B cell (primary cell): Measurements from ENCODE around the gene C8A. TPM values are rescaled to one million over a fixed set of nuclear protein-coding genes. Genes with fewer than 3 reads are reported as not detected.

Source experiments
- ATAC-seq: fragments of 200-7000 bp; cut with Tn5 transposase; one replicate; pipeline ENCODE4 v1.10.0; 2021; ENCODE audit warnings: low read depth, mild to moderate bottlenecking, moderate number of reproducible peaks, moderate library complexity
- CTCF ChIA-PET: fragments of 350-600 bp; sonication (Branson Sonifier 250); formaldehyde crosslinking; loops from one replicate; lab custom pipeline; 2021; ENCODE audit warnings: antibody characterized with exemption, inconsistent platforms; lab: Charles Lee
- POLR2A ChIA-PET: fragments of 350-600 bp; sonication (Branson Sonifier 250); formaldehyde crosslinking; loops from one replicate; lab custom pipeline; 2021; ENCODE audit warnings: antibody characterized with exemption; lab: Charles Lee
- DNase-seq: peaks from one replicate; pipeline ENCODE4 v3.0.0; 2013
- H2AFZ ChIP-seq: 2 replicates; pipeline ENCODE4 v1.6.1; 2012; ENCODE audit warnings: mild to moderate bottlenecking, low read depth, low read length; ENCODE audit not compliant: insufficient read depth, poor library complexity, severe bottlenecking
- H3K27ac ChIP-seq, 2 donors: 1 replicate in 1 of 2; 2 replicates in 1 of 2; pipeline ENCODE4 v1.5.1; 2012 to 2013; ENCODE audit warnings: low read length in 2 of 2, mild to moderate bottlenecking in 2 of 2, moderate library complexity in 1 of 2
- H3K27me3 ChIP-seq, 4 experiments: fragments of 200-600 bp in 1 of 4; sonication (generic) in 1 of 4; replicated peaks in 1 of 4; 1 replicate in 2 of 4; 2 replicates in 2 of 4; pipeline versions ENCODE4 v1.6.1 to v1.7.0; 2013 to 2016; ENCODE audit warnings: low read length in 3 of 4, mild to moderate bottlenecking in 2 of 4, mixed read lengths in 1 of 4, moderate library complexity in 1 of 4; ENCODE audit not compliant: insufficient read depth in 4 of 4, control insufficient read depth in 3 of 4; ENCODE audit errors: control extremely low read depth in 1 of 4
- H3K36me3 ChIP-seq, 2 experiments: replicated peaks in 1 of 2; 1 replicate in 1 of 2; 2 replicates in 1 of 2; pipeline versions ENCODE4 v1.6.1 to v1.7.1; 2013; ENCODE audit warnings: low read length in 1 of 2; ENCODE audit not compliant: insufficient read depth in 2 of 2, control insufficient read depth in 1 of 2; ENCODE audit errors: control extremely low read depth in 1 of 2, extremely low read depth in 1 of 2
- H3K4me1 ChIP-seq, 2 donors: fragments of 200-600 bp in 1 of 2; sonication (generic) in 1 of 2; 1 replicate in 1 of 2; 2 replicates in 1 of 2; pipeline versions ENCODE4 v1.5.1 to v1.6.1; 2013 to 2017; ENCODE audit warnings: low read length in 2 of 2; ENCODE audit not compliant: control insufficient read depth in 2 of 2, insufficient read depth in 2 of 2
- H3K4me2 ChIP-seq: replicated peaks from 2 replicates; pipeline ENCODE3; 2012; ENCODE audit warnings: mild to moderate bottlenecking, low read depth, low read length; ENCODE audit not compliant: poor library complexity, severe bottlenecking
- H3K4me3 ChIP-seq, 5 experiments: fragments of 200-600 bp in 1 of 5; sonication (generic) in 1 of 5; 1 replicate in 3 of 5; 2 replicates in 2 of 5; pipeline versions ENCODE4 v1.5.1 to v1.7.0; 2011 to 2016; ENCODE audit warnings: low read length in 4 of 5, mild to moderate bottlenecking in 4 of 5, low read depth in 2 of 5, control low read depth in 1 of 5, moderate library complexity in 1 of 5; ENCODE audit not compliant: insufficient read depth in 1 of 5; ENCODE audit errors: control extremely low read depth in 1 of 5, extremely low read depth in 1 of 5
- H3K79me2 ChIP-seq: fragments of 200-600 bp; sonication (generic); one replicate; pipeline ENCODE4 v1.6.0; 2016; ENCODE audit warnings: low read length; ENCODE audit not compliant: control insufficient read depth, insufficient read depth
- H3K9ac ChIP-seq: fragments of 200-600 bp; sonication (generic); 2 replicates; pipeline ENCODE4 v1.6.1; 2017; ENCODE audit warnings: mild to moderate bottlenecking, low read length, moderate library complexity
- H3K9me3 ChIP-seq, 3 donors: one replicate each; pipeline versions ENCODE4 v1.6.1 to v1.7.1; 2013; ENCODE audit warnings: low read length in 2 of 3; ENCODE audit not compliant: control insufficient read depth in 2 of 3, insufficient read depth in 1 of 3; ENCODE audit errors: control extremely low read depth in 1 of 3
- H4K20me1 ChIP-seq: 2 replicates; pipeline ENCODE4 v1.6.0; 2012; ENCODE audit warnings: mild to moderate bottlenecking, low read length; ENCODE audit not compliant: insufficient read depth, control insufficient read depth, poor library complexity, severe bottlenecking
- H3K27ac Mint-ChIP-seq: one replicate; pipeline ENCODE4 v1.8.0; 2021; ENCODE audit warnings: mixed read lengths
- H3K27me3 Mint-ChIP-seq: one replicate; pipeline ENCODE4 v1.8.0; 2021; ENCODE audit warnings: mixed read lengths
- H3K4me1 Mint-ChIP-seq: one replicate; pipeline ENCODE4 v1.8.0; 2021; ENCODE audit warnings: mixed read lengths
- H3K4me3 Mint-ChIP-seq: one replicate; pipeline ENCODE4 v1.8.0; 2021; ENCODE audit warnings: mixed read lengths
- H3K9me3 Mint-ChIP-seq: one replicate; pipeline ENCODE4 v1.8.0; 2022; ENCODE audit warnings: mixed read lengths; ENCODE audit not compliant: insufficient read depth
- EZH2 ChIP-seq: IDR thresholded peaks from 2 replicates; pipeline ENCODE4 v1.6.1; 2012; ENCODE audit warnings: borderline replicate concordance, low read depth, mild to moderate bottlenecking, moderate library complexity, low read length; ENCODE audit not compliant: insufficient read depth, poor library complexity, severe bottlenecking
- WGBS: methylation state at CpG from one replicate; pipeline ENCODE4 v1.1.5; 2013; ENCODE audit warnings: missing lambda C conversion rate; ENCODE audit not compliant: insufficient coverage; 5-methylcytosine and 5-hydroxymethylcytosine counted together
- intact Hi-C: fragments of 100-400 bp; cut with micrococcal nuclease; formaldehyde crosslinking; loops from one replicate; pipeline ENCODE4 v1.10.0; 2022
- polyA plus RNA-seq: library from polyadenylated mRNA; depleted of rRNA; stranded (reverse); fragments of >200 nt; gene quantifications from 2 replicates; pipeline ENCODE4 v1.2.3, GENCODE V29; 2012
- total RNA-seq, 2 donors: library from RNA; stranded (reverse); fragments of 120-200 nt in 1 of 2; gene quantifications; 1 replicate in 1 of 2; 2 replicates in 1 of 2; pipeline versions ENCODE4 v1.2.3 to v1.2.4, GENCODE V29; 2013 to 2022
- TF ChIP-seq, protein P1 (sequence below): fragments of 200-600 bp; IDR thresholded peaks from one replicate; pipeline ENCODE4 v1.8.0; 2022; ENCODE audit warnings: antibody characterized with exemption, mild to moderate bottlenecking

The C8A gene
- total and polyA plus RNA-seq, 2 donors (not counting 1 experiment from before 2014, with no cell fraction given) = not detected

- DNase-seq (no peak), ATAC-seq (no peak)
- no CpG with 5 or more reads among the region's 3 CpGs for WGBS
- Mint-ChIP-seq H3K4me1 (no peaks in the 10 kb centered on the region), H3K9me3 (no peaks in the 10 kb centered on the region), H3K4me3 (no peak overlapping the region), H3K27ac (no peak overlapping the region), H3K27me3 (peaks cover 31% of the 10 kb centered on the region)
- Histone ChIP-seq H3K9ac (no peak overlapping the region), H2AFZ (no peak overlapping the region), H3K27ac (no peak overlapping the region), H3K79me2 (no peaks in the 10 kb centered on the region), H3K4me1 (no peaks in the 10 kb centered on the region), H3K4me3 (no peak overlapping the region), H4K20me1 (no peaks in the 10 kb centered on the region), H3K27me3 (peaks cover 0 to 10% (median 0%) of the 10 kb centered on the region in 4 experiments), H3K4me2 (no peak overlapping the region), H3K9me3 (peaks cover 0 to 3% (median 0%) of the 10 kb centered on the region in 3 donors), H3K36me3 (no peaks in the 10 kb centered on the region)
- TF ChIP-seq, protein P1, sequence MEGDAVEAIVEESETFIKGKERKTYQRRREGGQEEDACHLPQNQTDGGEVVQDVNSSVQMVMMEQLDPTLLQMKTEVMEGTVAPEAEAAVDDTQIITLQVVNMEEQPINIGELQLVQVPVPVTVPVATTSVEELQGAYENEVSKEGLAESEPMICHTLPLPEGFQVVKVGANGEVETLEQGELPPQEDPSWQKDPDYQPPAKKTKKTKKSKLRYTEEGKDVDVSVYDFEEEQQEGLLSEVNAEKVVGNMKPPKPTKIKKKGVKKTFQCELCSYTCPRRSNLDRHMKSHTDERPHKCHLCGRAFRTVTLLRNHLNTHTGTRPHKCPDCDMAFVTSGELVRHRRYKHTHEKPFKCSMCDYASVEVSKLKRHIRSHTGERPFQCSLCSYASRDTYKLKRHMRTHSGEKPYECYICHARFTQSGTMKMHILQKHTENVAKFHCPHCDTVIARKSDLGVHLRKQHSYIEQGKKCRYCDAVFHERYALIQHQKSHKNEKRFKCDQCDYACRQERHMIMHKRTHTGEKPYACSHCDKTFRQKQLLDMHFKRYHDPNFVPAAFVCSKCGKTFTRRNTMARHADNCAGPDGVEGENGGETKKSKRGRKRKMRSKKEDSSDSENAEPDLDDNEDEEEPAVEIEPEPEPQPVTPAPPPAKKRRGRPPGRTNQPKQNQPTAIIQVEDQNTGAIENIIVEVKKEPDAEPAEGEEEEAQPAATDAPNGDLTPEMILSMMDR = no peak
- TF ChIP-seq EZH2 = no peak
- CTCF ChIA-PET = interaction anchor here (1.6 to 4.0 kb wide), 2 partner anchors 9 to 11 kb away, joined by 4 to 26 read pairs; no protein-coding TSS in a partner anchor
- intact Hi-C loops = no loop called here
- POLR2A ChIA-PET = no interaction called here
Observed at GRCh38 chr1:56843544-56843943, 11.1 kb upstream of the C8A start.

DNA sequence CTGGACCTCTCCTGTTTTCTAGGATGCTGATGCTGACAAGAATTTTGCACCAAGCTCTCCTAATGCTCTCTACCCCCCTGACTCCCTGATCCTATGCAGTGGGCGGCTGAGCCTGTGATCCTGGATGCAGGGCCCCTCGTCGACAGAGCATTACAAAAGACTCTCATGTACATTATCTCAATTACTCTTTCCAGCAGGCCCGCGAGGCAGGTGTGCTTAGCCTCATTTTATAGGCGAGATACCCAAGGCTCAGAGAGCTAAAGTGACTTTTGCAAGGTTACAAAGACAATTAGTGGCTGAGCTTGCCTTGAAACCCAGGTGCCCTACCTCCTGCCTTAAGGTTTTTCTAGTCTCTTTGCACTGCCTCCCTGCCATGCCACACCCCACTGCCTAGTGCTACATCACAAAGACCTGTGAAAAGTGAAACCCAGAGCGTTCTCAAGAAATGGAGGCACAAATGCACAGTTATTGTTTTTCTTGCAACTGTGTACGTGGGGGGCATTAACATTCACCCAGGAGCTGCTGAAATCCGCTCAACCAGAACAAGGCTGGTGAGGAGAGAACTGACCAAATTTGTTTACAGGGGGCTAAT, 10.0 kb upstream of the C8A start:
- Histone ChIP-seq H3K9ac (no peak overlapping the region), H4K20me1 (no peaks in the 10 kb centered on the region), H3K4me3 (no peak overlapping the region), H3K36me3 (no peaks in the 10 kb centered on the region), H3K4me2 (no peak overlapping the region), H2AFZ (no peak overlapping the region), H3K79me2 (no peaks in the 10 kb centered on the region), H3K27me3 (no peaks in the 10 kb centered on the region), H3K9me3 (peaks cover 0 to under 1% (median 0%) of the 10 kb centered on the region in 3 donors), H3K4me1 (no peaks in the 10 kb centered on the region), H3K27ac (no peak overlapping the region)
- CTCF ChIA-PET = interaction anchor here (1.6 to 4.0 kb wide), 2 partner anchors 10 to 13 kb away, joined by 4 to 26 read pairs; no protein-coding TSS in a partner anchor
- POLR2A ChIA-PET = no interaction called here
- no peak overlapping the region for H3K27ac Mint-ChIP-seq
- H3K4me3 Mint-ChIP-seq = no peak overlapping the region
- WGBS = 89% methylated on average over 6 of the region's 9 CpGs
- DNase-seq = no peak
- H3K9me3 Mint-ChIP-seq = no peaks in the 10 kb centered on the region
- intact Hi-C loops = no loop called here
- H3K27me3 Mint-ChIP-seq = peaks cover 25% of the 10 kb centered on the region
- H3K4me1 Mint-ChIP-seq = no peaks in the 10 kb centered on the region
- ATAC-seq = no peak
- TF ChIP-seq, protein P1 = no peak
- no peak for TF ChIP-seq EZH2
